ENCODE data around the gene NFAM1. TPM values are rescaled to one million over a fixed set of nuclear protein-coding genes. Genes with fewer than 3 reads are reported as not detected.

Gene NFAM1
- total RNA-seq, 1 experiment from 2014 or later = 3.8 TPM

GRCh38 chr22:42379966-42380537, 52.2 kb downstream of the NFAM1 start:
- Histone ChIP-seq H3K27me3 (replicated peaks; ENCODE audit: insufficient read depth, low read depth, low read length, poor library complexity) (no peaks in the 10 kb centered on the region), H3K4me3 (ENCODE audit: low read depth, low read length, poor library complexity, severe bottlenecking) (no peak overlapping the region), H3K27ac (ENCODE audit: low read depth, low read length, poor library complexity, severe bottlenecking) (no peak overlapping the region), H3K36me3 (ENCODE audit: insufficient read depth, low read length, poor library complexity, severe bottlenecking) (no peaks in the 10 kb centered on the region), H3K9me3 (ENCODE audit: low read depth, low read length, poor library complexity, severe bottlenecking) (no peaks in the 10 kb centered on the region), H3K4me1 (ENCODE audit: insufficient read depth, low read length, poor library complexity, severe bottlenecking) (peaks cover under 1% of the 10 kb centered on the region)
- intact Hi-C loops (cut with micrococcal nuclease; ENCODE audit: unreplicated experiment) = no loop called here
- POLR2A ChIA-PET (ENCODE audit: low non-redundant PET) = no interaction called here
- no peak for DNase-seq (ENCODE audit: low spot score)
- CTCF ChIA-PET = no interaction called here
- BruUV-seq (replicated peaks) = no TSS peak
- no peak for TF ChIP-seq EZH2 (IDR thresholded peaks at IDR 0.05; ENCODE audit: borderline replicate concordance, low read depth, low read length, poor library complexity, severe bottlenecking)

- Histone ChIP-seq H3K36me3 (ENCODE audit: insufficient read depth, low read length, poor library complexity, severe bottlenecking) (no peaks in the 10 kb centered on the region), H3K27ac (ENCODE audit: low read depth, low read length, poor library complexity, severe bottlenecking) (no peak overlapping the region), H3K27me3 (replicated peaks; ENCODE audit: insufficient read depth, low read depth, low read length, poor library complexity) (no peaks in the 10 kb centered on the region), H3K9me3 (ENCODE audit: low read depth, low read length, poor library complexity, severe bottlenecking) (no peaks in the 10 kb centered on the region), H3K4me1 (ENCODE audit: insufficient read depth, low read length, poor library complexity, severe bottlenecking) (peaks cover 14% of the 10 kb centered on the region), H3K4me3 (ENCODE audit: low read depth, low read length, poor library complexity, severe bottlenecking) (no peak overlapping the region)
- POLR2A ChIA-PET (ENCODE audit: low non-redundant PET) = interaction anchor here (0.7 kb wide), 1 partner anchor 109 kb away, joined by 8 read pairs; no protein-coding TSS in a partner anchor
- CTCF ChIA-PET = interaction anchor here (0.6 to 1.0 kb wide), 2 partner anchors 31 to 46 kb away, joined by 3 to 6 read pairs; no protein-coding TSS in a partner anchor
- BruUV-seq (replicated peaks) = no TSS peak
- no peak for DNase-seq (ENCODE audit: low spot score)
- TF ChIP-seq CTCF (conservative IDR thresholded peaks at IDR 0.05; ENCODE audit: low read depth, low read length) (no peak), EZH2 (IDR thresholded peaks at IDR 0.05; ENCODE audit: borderline replicate concordance, low read depth, low read length, poor library complexity, severe bottlenecking) (no peak)
- intact Hi-C loops (cut with micrococcal nuclease; ENCODE audit: unreplicated experiment) = no loop called here
These were observed 55.3 kb downstream of the NFAM1 start for GRCh38 chr22:42376711-42377554.

- no peaks in the 10 kb centered on the region for H3K9me3 ChIP-seq (ENCODE audit: low read depth, low read length, poor library complexity, severe bottlenecking)
- DNase-seq (ENCODE audit: low spot score) = no peak
- CTCF ChIA-PET = interaction anchor here (1.0 kb wide), 1 partner anchor 45 kb away, joined by 3 read pairs; no protein-coding TSS in a partner anchor
- H3K36me3 ChIP-seq (ENCODE audit: insufficient read depth, low read length, poor library complexity, severe bottlenecking) = no peaks in the 10 kb centered on the region
- H3K4me1 ChIP-seq (ENCODE audit: insufficient read depth, low read length, poor library complexity, severe bottlenecking) = peaks cover 18% of the 10 kb centered on the region
- BruUV-seq (replicated peaks) = no TSS peak
- POLR2A ChIA-PET (ENCODE audit: low non-redundant PET) = no interaction called here
- no peaks in the 10 kb centered on the region for H3K27me3 ChIP-seq (replicated peaks; ENCODE audit: insufficient read depth, low read depth, low read length, poor library complexity)
- TF ChIP-seq CTCF (conservative IDR thresholded peaks at IDR 0.05; ENCODE audit: low read depth, low read length) (no peak), EZH2 (IDR thresholded peaks at IDR 0.05; ENCODE audit: borderline replicate concordance, low read depth, low read length, poor library complexity, severe bottlenecking) (no peak)
- no peak overlapping the region for H3K27ac ChIP-seq (ENCODE audit: low read depth, low read length, poor library complexity, severe bottlenecking)
- intact Hi-C loops (cut with micrococcal nuclease; ENCODE audit: unreplicated experiment) = no loop called here
- no peak overlapping the region for H3K4me3 ChIP-seq (ENCODE audit: low read depth, low read length, poor library complexity, severe bottlenecking)
These were observed 56.2 kb downstream of the NFAM1 start for GRCh38 chr22:42375982-42376381.

Data from A673 (cell line).